ENCODE measurements around the gene JADE1.

Gene JADE1

GRCh38 chr4:128809477-128810330, at the start of gene JADE1:
JADE1 (plus strand) TSS chr4:128809700; CDS start chr4:128831759, 22,059 bp downstream.
- DNase-seq, result peak; percentile 86 to 94

DNA sequence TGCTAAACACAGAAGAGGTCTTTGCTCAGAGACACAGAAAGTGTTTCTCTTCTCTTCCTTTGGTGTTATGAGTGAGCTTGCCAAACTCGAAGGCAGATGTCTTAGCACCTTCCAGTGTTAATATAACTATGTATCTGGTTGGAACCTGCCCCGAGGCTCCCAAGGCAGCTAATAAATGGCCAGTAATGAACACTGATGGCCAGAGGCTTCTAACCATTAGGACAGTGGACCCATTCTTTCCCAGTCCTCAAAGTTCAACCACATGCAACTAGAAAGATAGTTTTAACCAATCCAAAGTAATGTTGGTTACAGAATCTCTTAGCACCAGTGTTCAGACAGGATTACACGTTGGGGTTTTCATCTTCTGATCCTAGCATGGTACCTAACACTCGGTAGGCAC, 42.7 kb upstream of the JADE1 start:
- no peak for DNase-seq

DNA sequence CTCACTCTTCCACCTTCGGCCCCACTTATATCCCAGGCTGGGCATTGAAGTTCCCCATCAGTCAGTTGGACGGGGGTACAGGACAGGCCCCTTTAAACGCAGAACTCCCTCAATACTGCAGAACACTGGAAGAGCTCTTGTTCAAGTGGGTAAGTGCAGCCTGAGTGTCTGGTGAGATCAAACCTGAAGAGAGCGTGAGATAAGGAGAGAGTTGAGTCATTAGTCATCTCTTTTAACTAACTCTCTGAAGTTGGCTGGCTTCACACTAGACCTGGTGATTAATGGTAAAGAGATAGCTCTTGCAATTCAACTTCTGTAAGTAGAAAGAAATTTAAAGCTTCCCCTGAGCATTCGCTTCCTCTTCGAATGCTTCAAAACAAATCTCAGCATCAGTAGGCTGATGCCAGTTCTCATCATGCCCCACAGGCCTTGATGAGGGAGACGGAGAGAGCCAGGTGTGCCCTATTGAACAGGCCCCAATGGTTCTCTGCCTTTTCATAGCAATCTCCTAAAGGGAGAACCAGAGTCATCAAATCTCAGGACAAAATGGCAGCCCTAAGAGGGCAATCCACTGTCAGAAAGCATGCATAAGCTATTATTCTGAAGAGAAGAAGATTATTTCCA, 41.0 kb upstream of the JADE1 start:
- DNase-seq, result no peak

- no peak for DNase-seq
These were observed 40.5 kb upstream of the JADE1 start for GRCh38 chr4:128769011-128769410.

GRCh38 chr4:128770807-128771206, 38.7 kb upstream of the JADE1 start:
- no peak for DNase-seq

DNA sequence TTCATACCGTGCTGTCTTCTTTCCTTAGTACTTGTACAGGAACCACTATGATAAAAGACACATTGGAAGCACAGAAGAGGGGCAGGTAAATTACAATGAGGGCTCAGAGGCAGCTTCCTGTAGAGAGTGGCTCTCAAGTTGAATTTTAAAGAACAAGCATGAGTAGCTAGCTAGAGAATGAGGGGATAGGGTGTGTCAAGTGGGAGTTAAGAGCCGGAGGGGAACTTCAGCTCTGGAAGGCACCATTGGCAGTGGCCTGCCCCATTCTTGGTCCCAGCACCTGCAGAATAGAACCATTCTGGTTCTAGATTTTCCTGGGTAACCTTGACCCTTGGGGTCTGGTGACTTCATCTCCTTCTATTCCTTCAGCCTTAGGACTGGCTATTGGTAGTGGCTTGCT, 34.0 kb upstream of the JADE1 start:
- no peak for DNase-seq

DNA sequence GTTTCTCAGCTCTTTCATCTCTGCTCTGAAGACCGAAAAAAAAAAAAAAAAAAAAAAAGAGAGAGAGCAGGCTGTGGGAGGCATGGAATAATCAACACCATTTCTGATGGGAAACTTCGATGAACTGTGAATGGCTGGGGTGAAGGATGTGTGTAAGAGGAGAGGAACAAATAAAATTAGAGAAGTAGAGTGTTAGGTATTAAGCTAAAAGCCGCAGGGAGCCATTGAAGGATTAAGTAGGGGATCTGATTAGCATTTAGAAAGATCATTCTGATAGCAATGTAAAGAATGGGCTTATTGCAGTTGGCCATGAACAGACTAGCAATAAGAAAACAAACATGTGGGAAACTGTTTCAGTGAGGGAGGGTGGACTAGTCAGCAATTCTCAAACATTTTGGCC, 33.6 kb upstream of the JADE1 start:
- DNase-seq, result no peak

DNA sequence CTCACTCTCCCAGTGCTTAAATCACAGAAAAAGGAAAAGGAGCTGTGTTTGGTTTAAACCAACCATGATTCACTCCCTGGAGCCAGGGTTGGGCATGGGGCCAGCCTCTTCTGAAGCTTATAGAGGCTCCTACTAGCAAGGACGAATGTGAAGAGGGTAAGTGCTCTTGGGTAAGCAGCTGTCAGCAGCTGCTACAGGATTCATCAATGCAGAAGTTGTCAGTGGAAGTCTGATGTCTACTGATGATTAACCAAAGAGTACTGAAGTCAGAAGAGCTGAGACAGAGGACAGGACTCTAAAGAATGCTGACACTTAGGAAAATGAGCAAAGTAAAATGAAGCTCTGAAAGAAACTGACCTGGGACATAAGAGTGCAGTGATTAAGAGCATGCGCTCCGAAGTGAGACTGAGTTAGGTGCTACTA, 32.7 kb upstream of the JADE1 start:
- no peak for DNase-seq

GRCh38 chr4:128780688-128781087, 28.8 kb upstream of the JADE1 start:
- no peak for DNase-seq

- peak in 1 of 2 donors; percentile 9 for DNase-seq
These were observed 27.3 kb upstream of the JADE1 start for GRCh38 chr4:128782076-128782715.

DNA sequence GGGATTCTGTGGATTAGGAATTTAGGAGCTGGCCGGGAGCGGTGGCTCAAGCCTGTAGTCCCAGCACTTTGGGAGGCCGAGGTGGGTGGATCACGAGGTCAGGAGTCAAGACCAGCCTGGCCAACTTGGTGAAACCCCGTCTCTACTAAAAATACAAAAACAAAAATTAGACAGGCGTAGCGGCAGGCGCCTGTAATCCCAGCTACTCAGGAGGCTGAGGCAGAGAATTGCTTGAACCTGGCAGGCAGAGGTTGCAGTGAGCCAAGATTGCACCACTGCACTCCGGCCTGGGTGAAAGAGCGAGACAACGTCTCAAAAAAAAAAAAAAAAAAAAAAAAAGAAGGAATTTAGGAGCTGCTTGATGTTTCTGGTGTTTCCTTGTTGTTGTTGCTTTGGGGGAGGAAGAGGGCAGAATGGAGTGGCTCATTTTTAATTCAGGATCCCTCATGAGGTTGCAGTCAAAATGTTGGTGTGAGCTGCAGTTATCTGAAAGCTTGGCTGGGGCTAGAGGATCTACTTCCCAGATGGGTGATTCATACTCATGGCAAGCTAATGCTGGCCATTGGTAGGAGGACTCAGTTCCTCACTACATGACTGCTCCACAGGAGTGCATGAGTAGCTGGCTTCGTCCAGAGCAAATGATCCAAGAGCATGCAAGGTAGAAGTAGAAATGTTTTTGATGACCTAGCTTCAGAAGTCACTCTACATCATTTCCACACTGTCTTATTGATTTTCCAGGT, 26.5 kb upstream of the JADE1 start:
- no peak for DNase-seq

DNA sequence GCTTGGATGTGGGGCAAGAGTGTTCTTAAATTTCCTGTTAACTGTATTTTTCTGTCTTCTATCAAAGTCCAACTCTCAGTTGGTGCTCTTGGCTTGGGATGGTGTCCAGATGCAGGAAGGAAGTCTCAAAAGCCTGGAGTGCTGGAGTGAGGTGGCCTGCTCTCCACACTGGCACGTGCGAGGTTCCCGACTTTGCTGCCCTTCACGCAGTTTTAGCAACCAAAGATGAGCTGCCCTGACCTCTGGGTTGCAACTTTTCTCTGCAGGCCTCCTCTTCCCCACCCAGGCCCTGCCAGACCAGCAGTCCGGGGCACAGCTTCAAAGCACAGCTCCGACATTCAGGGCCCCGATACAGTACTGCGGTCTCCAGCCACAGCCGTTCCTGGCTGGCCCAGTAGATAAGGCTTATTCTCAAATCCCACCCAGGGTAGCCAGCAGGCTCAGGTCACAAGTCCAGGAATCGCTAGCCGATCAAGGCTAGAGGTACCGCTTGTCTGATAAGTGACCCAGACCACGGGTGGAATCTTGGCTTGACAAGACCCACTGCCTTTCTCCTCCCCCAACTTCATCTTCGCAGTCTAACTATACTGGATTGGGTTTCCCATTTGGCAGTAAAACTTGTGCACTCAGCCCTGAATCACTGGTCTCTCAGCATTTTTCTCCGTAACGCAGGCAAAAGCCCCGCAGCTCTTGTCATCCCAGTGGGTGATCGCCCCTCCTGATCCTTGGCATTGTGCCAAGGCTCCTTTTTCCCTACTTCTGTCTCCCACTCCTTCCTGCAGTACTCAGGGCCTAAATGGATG, 21.8 kb upstream of the JADE1 start:
- no peak for DNase-seq

DNA sequence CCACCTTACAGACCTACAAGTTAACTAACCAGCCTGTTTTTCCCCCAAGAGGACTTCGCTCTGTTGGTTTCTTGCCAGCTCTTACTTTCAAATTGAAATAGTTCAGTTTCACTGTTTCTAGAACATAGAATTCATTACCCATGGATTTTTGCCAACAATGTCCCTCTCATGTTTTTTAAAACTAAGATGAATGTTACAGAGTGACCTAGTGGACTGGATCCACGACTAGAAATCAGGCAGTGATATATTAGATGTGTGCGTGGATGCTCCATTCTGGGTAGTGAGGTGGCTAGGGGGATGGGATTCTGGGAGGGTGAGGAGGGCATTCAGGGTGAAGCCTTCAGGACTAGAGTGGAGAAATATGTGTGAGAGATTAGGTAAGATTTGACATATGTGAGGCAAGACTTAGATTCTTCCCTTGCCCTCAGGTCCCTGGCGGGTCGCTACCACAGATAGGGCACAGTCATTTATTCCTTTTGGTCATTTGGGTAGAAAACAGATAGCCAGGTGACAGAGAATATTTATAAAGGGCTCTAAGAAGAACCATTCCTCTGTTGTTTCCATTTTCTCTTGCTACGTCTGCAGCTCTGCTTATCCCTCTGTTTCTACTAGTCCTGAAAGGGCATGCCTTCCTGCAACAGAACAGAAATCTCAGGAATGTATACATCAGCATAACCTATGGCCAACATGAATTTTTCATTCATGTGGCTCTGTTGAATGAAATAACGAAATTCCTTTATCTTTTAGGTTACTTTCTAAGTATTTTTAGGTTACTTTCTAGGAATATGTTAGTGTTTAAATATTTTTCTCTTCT, 15.4 kb upstream of the JADE1 start:
- DNase-seq, result no peak

DNA sequence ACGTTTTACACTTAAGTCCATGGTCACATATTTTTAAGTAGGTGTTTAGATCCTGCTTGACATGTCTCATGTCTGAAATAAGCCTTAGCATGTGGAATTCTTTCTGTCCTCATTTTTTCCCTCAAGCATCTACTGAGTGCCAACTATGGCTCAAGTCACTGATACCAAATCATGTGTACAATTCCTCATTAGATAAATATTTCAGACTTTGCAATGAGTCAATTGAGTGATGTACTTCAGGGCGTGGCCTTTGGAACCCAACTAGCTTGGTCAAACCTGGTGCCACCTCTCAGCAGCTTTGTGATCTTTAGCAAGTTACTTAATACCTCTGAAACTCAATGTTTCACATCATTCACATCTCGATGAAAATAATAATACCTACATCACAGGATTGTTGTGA, 12.6 kb upstream of the JADE1 start:
- no peak for DNase-seq

DNA sequence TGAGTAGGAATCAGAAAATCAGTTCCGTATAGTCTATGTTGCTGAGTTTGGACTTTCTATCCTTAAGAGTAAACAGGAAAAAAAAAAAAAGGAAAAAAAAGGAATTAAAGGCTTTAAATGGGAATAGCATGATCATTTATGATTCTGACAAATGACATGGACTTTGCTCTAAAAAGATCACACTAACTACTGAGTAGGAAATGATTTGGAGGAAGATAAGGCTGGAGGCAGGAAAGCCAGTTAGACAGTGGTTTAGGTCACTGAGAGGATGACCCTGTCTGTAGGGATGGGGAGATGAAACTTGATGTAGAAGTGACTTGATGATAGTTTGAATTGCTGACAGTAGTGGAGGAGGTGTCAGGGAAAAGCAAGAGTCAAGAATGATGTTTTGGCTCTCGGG, 9.2 kb upstream of the JADE1 start:
- DNase-seq, result no peak

DNA sequence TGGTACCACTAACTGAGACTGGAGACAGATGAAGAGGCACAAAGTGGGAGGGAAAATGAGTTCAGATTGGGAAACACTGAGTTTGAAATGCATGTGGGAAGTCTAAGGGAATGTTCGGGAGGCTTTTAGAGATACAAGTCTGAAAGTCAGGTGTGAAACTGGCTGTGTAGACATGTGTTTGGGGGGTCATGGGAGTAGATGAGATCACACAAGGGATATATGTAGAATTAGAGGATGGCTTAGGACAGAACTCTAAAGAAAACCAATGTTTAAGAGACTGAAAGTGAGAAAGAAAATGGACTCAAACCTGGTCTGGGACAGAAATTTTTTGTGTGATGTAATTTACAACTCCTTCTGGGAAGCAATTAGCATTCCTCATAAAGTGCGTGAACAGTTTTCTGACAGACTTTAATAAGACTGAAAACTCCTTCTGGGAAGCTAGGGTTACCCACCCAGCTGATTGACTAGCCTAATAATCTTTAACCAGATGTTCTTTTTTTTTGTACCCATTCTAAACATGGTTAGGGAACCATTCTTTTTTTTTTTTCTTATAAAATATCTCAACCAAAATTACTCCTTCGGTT, 8.7 kb upstream of the JADE1 start:
- no peak for DNase-seq

DNA sequence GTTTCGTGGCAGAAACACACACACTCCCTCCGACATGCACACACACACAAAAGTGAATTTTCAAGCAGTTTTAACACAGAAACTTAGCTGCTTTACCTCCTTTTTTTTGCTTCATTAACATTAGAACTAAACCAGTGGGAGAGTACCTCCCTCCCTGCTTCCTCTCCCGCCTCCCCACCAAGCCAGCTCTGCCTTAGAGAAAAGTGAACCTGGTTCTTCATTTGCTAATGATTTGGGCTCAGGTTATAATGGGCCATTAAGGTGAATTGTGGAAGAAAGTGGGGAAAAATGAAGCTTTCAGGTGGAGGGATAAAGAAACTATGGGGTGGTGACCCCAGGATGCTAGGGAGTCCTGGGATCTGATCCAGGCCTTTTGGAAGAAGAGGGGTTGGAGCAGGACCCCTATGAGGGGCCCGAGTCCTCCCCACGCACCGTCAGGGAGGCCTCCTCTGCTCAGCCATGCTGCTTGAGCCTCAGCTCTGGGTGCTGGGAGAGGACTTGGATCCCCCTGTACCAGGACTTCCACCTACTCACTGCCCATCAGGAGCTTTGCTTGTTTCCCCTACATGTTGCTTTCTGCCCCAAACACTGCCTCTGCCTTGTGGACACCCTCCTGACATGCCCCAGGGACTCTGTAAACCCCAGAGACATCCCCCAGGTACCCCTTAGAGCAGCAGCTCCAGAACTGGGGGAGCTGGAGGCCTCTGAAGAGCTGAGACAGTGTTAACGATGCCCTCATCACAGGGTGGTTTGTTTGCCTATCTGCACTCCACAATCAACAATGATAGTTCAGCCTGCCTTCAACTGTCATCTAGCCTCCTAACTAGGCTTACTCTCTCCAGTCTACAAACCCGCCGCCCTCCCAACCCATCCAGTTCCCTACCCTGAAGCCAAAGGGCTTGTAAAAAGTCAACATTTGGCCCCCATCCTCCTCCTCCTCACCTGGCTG, 6.5 kb upstream of the JADE1 start:
- DNase-seq, result no peak

DNA sequence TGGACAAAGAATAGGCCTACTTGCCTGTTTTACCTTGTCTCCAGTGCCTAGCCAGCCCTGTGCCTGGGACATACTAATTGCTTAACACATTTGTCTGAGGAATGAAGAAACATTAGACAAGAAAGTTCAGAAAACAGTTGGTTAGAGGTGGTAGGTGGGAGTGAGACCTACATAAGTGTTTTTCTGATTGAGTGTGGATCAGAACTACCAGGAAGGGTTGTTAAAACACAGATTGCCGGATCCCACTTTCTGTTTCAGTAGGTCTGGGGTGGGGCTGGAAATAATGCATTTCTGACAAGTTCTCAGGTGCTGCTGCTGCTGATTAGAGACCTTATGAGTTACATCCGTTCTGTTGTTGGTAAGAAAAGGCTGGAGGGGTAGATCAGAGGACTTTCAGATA, 5.7 kb upstream of the JADE1 start:
- no peak for DNase-seq

DNA sequence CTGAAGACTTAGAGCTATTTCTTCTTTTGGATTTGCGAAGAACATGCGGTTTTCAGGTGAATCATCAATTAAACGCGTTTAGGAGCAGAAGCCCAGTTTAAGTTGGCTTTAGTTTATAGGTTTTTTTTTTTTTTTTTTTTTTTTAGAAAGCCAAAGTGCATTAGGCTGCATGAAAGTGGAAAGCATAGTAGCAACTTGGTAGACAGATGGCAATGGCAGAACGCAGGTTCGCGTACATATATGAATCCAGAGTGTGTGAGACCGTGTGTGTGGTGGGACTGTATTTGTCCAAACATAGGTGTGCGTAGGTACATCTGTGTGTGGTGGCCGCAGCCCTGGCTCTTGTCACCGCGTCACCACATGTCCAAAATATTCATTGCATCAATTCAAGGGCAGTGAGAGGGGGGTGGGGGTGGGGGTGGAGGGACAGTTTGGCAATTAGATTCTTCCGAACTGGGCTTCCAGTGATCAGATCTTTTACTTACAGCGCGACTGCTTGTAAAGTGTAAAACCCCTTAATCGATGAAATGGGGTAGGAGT, 901 bp downstream of the JADE1 start:
- no peak for DNase-seq

All from inflammatory macrophage treated with lipopolysaccharide for 1 hour (primary cell).